ENCODE measurements around the gene MPRIP. TPM values are rescaled to one million over a fixed set of nuclear protein-coding genes. Genes with fewer than 3 reads are reported as not detected.

Gene MPRIP
- polyA plus RNA-seq, 1 of the 3 experiments (the other 2 are of a cell fraction): 64.4 TPM

DNA sequence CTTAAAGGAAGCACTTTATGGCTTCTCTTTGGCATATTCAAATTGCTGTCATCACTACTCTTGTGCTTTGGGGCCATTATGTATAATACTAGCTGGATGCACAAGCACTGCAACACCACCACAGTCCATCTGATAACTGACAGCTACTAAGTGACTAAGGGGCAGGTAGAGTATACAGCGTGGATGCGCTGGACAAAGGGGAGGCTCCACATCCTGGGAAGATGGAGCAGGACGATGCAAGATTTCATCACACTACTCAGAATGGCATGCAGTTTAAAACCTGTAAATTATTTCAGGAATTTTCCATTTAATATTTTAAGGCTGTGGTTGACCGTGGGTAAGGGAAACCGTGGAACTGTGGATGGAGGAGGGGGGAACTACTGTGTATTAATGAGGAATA lies 25.0 kb downstream of the MPRIP start:
- H3K36me3 ChIP-seq (replicated peaks in 1 of 2; ENCODE audit: control insufficient read depth in 1 of 2, insufficient read depth in 2 of 2, low read length in 1 of 2): peaks cover 6 to 18% of the 10 kb centered on the region in 2 experiments
- H3K9ac ChIP-seq: no peak overlapping the region
- TF ChIP-seq, protein P1, sequence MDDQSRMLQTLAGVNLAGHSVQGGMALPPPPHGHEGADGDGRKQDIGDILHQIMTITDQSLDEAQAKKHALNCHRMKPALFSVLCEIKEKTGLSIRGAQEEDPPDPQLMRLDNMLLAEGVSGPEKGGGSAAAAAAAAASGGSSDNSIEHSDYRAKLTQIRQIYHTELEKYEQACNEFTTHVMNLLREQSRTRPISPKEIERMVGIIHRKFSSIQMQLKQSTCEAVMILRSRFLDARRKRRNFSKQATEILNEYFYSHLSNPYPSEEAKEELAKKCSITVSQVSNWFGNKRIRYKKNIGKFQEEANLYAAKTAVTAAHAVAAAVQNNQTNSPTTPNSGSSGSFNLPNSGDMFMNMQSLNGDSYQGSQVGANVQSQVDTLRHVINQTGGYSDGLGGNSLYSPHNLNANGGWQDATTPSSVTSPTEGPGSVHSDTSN (IDR thresholded peaks at IDR 0.05): 0 out of 2 replicates have a peak, but pooled peaks have one; percentile 11
- TF ChIP-seq TAF1 (IDR thresholded peaks at IDR 0.05; ENCODE audit: borderline replicate concordance, low read depth, low read length): no peak
- no peak overlapping the region for H3K4me3 ChIP-seq (ENCODE audit: low read depth in 2 of 2, low read length in 1 of 2)
- no peaks in the 10 kb centered on the region for H3K9me3 ChIP-seq
- DNase-seq: no peak
- peaks cover 7 to 18% of the 10 kb centered on the region in 2 experiments; a peak in 3 of 4 replicates for H3K4me1 ChIP-seq (ENCODE audit: control insufficient read depth in 1 of 2, insufficient read depth in 2 of 2, low read depth in 1 of 2, low read length in 1 of 2)
- no peak overlapping the region for H2AFZ ChIP-seq (ENCODE audit: low read depth)
- peak overlapping the region; percentile 48; the same call in 1 of the 2 replicates for H3K4me2 ChIP-seq
- ChIA-PET CTCF (no interaction called here), POLR2A (no interaction called here)
- H3K27me3 ChIP-seq (ENCODE audit: insufficient read depth): no peaks in the 10 kb centered on the region
- no peaks in the 10 kb centered on the region for H3K9me2 ChIP-seq
- no peak overlapping the region; a peak in 1 of 4 replicates for H3K27ac ChIP-seq (ENCODE audit: low read depth in 2 of 2, low read length in 1 of 2)
- peaks cover 15% of the 10 kb centered on the region for H3F3A ChIP-seq (replicated peaks; ENCODE audit: insufficient read depth)
- WGBS (ENCODE audit: low lambda C conversion rate): 50% methylated on average over 5 of the region's 5 CpGs
- peaks cover 89% of the 10 kb centered on the region for H4K20me1 ChIP-seq (ENCODE audit: insufficient read depth)
- H3K79me2 ChIP-seq (ENCODE audit: insufficient read depth): peaks cover 100% of the 10 kb centered on the region

DNA sequence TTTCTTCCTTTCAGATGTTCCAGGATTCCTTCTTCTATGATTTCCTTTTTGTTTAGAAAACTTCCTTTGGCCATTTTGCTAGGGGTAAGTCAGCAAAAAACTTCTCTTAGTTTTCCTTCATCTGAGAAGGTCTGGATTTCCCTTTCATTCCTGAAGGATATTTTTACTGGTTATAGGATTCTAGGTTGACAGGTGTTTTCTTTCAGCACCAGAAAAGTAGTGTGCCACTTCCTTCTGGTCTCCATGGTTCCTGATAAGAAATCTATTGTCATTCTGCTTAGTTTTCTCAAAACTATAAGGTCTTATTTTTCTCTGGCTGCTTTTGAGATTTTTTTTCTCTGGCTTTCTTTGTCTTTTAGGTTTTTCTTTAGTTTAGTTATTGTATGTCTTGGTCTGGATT lies 27.6 kb downstream of the MPRIP start:
- DNase-seq: no peak
- no peak overlapping the region for H3K4me3 ChIP-seq (ENCODE audit: low read depth in 2 of 2, low read length in 1 of 2)
- no peak overlapping the region for H3K9ac ChIP-seq
- TF ChIP-seq TEAD4 (IDR thresholded peaks at IDR 0.05; ENCODE audit: borderline replicate concordance, insufficient read depth) (no peak), TAF1 (IDR thresholded peaks at IDR 0.05; ENCODE audit: borderline replicate concordance, low read depth, low read length) (no peak), SMC3 (IDR thresholded peaks at IDR 0.05; ENCODE audit: low read depth, low read length) (no peak), NRF1 (IDR thresholded peaks at IDR 0.05; ENCODE audit: low read depth, low read length) (no peak), RXRA (IDR thresholded peaks at IDR 0.05; ENCODE audit: borderline replicate concordance, low read depth) (no peak), FOSL2 (IDR thresholded peaks at IDR 0.05; ENCODE audit: borderline replicate concordance, low read depth) (no peak), MXI1 (IDR thresholded peaks at IDR 0.05; ENCODE audit: low read depth, low read length) (no peak), GATA2 (CRISPR knock-in tag; IDR thresholded peaks at IDR 0.05) (no peak), FOXJ3 (CRISPR knock-in tag; IDR thresholded peaks at IDR 0.05) (no peak), JUND (IDR thresholded peaks at IDR 0.05) (no peak), GABPA (IDR thresholded peaks at IDR 0.05; ENCODE audit: low read depth) (no peak), CHD2 (IDR thresholded peaks at IDR 0.05; ENCODE audit: low read length, partially characterized antibody) (no peak)
- TF ChIP-seq, protein P2, sequence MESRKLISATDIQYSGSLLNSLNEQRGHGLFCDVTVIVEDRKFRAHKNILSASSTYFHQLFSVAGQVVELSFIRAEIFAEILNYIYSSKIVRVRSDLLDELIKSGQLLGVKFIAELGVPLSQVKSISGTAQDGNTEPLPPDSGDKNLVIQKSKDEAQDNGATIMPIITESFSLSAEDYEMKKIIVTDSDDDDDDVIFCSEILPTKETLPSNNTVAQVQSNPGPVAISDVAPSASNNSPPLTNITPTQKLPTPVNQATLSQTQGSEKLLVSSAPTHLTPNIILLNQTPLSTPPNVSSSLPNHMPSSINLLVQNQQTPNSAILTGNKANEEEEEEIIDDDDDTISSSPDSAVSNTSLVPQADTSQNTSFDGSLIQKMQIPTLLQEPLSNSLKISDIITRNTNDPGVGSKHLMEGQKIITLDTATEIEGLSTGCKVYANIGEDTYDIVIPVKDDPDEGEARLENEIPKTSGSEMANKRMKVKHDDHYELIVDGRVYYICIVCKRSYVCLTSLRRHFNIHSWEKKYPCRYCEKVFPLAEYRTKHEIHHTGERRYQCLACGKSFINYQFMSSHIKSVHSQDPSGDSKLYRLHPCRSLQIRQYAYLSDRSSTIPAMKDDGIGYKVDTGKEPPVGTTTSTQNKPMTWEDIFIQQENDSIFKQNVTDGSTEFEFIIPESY (IDR thresholded peaks at IDR 0.05; ENCODE audit: borderline replicate concordance, low read depth): no peak
- TF ChIP-seq, protein P3, sequence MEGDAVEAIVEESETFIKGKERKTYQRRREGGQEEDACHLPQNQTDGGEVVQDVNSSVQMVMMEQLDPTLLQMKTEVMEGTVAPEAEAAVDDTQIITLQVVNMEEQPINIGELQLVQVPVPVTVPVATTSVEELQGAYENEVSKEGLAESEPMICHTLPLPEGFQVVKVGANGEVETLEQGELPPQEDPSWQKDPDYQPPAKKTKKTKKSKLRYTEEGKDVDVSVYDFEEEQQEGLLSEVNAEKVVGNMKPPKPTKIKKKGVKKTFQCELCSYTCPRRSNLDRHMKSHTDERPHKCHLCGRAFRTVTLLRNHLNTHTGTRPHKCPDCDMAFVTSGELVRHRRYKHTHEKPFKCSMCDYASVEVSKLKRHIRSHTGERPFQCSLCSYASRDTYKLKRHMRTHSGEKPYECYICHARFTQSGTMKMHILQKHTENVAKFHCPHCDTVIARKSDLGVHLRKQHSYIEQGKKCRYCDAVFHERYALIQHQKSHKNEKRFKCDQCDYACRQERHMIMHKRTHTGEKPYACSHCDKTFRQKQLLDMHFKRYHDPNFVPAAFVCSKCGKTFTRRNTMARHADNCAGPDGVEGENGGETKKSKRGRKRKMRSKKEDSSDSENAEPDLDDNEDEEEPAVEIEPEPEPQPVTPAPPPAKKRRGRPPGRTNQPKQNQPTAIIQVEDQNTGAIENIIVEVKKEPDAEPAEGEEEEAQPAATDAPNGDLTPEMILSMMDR (IDR thresholded peaks at IDR 0.05): no peak
- TF ChIP-seq, protein P4, sequence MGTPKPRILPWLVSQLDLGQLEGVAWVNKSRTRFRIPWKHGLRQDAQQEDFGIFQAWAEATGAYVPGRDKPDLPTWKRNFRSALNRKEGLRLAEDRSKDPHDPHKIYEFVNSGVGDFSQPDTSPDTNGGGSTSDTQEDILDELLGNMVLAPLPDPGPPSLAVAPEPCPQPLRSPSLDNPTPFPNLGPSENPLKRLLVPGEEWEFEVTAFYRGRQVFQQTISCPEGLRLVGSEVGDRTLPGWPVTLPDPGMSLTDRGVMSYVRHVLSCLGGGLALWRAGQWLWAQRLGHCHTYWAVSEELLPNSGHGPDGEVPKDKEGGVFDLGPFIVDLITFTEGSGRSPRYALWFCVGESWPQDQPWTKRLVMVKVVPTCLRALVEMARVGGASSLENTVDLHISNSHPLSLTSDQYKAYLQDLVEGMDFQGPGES (IDR thresholded peaks at IDR 0.05; ENCODE audit: low read depth, low read length): no peak
- TF ChIP-seq, protein P5, sequence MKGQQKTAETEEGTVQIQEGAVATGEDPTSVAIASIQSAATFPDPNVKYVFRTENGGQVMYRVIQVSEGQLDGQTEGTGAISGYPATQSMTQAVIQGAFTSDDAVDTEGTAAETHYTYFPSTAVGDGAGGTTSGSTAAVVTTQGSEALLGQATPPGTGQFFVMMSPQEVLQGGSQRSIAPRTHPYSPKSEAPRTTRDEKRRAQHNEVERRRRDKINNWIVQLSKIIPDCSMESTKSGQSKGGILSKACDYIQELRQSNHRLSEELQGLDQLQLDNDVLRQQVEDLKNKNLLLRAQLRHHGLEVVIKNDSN (IDR thresholded peaks at IDR 0.05; ENCODE audit: borderline replicate concordance, low read depth): no peak
- peaks cover 2 to 18% of the 10 kb centered on the region in 2 experiments for H3K36me3 ChIP-seq (replicated peaks in 1 of 2; ENCODE audit: control insufficient read depth in 1 of 2, insufficient read depth in 2 of 2, low read length in 1 of 2)
- peaks cover 7 to 31% of the 10 kb centered on the region in 2 experiments; a peak in 3 of 4 replicates for H3K4me1 ChIP-seq (ENCODE audit: control insufficient read depth in 1 of 2, insufficient read depth in 2 of 2, low read depth in 1 of 2, low read length in 1 of 2)
- no peak overlapping the region for H2AFZ ChIP-seq (ENCODE audit: low read depth)
- peaks cover 89% of the 10 kb centered on the region for H4K20me1 ChIP-seq (ENCODE audit: insufficient read depth)
- H3K79me2 ChIP-seq (ENCODE audit: insufficient read depth): peaks cover 100% of the 10 kb centered on the region
- ChIA-PET POLR2A (no interaction called here), CTCF (no interaction called here)
- peaks cover 12% of the 10 kb centered on the region for H3F3A ChIP-seq (replicated peaks; ENCODE audit: insufficient read depth)
- no peak overlapping the region for H3K4me2 ChIP-seq
- no peaks in the 10 kb centered on the region for H3K27me3 ChIP-seq (ENCODE audit: insufficient read depth)
- H3K27ac ChIP-seq (ENCODE audit: low read depth in 2 of 2, low read length in 1 of 2): no peak overlapping the region
- H3K9me3 ChIP-seq: no peaks in the 10 kb centered on the region
- no peaks in the 10 kb centered on the region for H3K9me2 ChIP-seq
